SK-N-SH treated with all-trans-retinoic acid at 6 μM for 48 hours (cell line): ENCODE data around the gene SLC35A1.

Experiments used
- ATAC-seq: fragments of 200-7000 bp; cut with Tn5 transposase; 3 replicates; pipeline ENCODE4 v1.9.1; 2020; ENCODE audit warnings: mild to moderate bottlenecking, moderate library complexity
- ARNTL ChIP-seq: fragments of 450-650 bp; formaldehyde crosslinking; IDR thresholded peaks from 2 replicates; pipeline ENCODE4 v1.5.0; 2020; ENCODE audit warnings: low read depth, mild to moderate bottlenecking, moderate library complexity, borderline replicate concordance
- BACH2 ChIP-seq: fragments of 250-450 bp; sonication (Bioruptor Pico); IDR thresholded peaks from 2 replicates; pipeline ENCODE4 v1.9.0; 2021; ENCODE audit warnings: mild to moderate bottlenecking, borderline replicate concordance
- CREB5 ChIP-seq: fragments of 250-450 bp; sonication (Bioruptor Pico); IDR thresholded peaks from 2 replicates; pipeline ENCODE4 v1.5.1; 2020; ENCODE audit warnings: low read depth, mild to moderate bottlenecking, moderate library complexity
- CSDC2 ChIP-seq: fragments of 250-450 bp; sonication (Bioruptor Pico); IDR thresholded peaks from 2 replicates; pipeline ENCODE4 v1.5.0; 2020; ENCODE audit warnings: mild to moderate bottlenecking, moderate library complexity
- CSRNP3 ChIP-seq: fragments of 250-450 bp; sonication (Bioruptor Pico); IDR thresholded peaks from 2 replicates; pipeline ENCODE4 v1.5.1; 2021; ENCODE audit warnings: mild to moderate bottlenecking, moderate library complexity
- ESRRG ChIP-seq: fragments of 250-450 bp; sonication (Bioruptor Pico); IDR thresholded peaks from 2 replicates; pipeline ENCODE4 v1.6.1; 2021; ENCODE audit warnings: mild to moderate bottlenecking
- GLIS3 ChIP-seq: fragments of 250-450 bp; sonication (Bioruptor Pico); IDR thresholded peaks from 2 replicates; pipeline ENCODE4 v1.5.0; 2020; ENCODE audit warnings: mild to moderate bottlenecking, moderate library complexity
- ISL1 ChIP-seq: fragments of 250-450 bp; sonication (Bioruptor Pico); IDR thresholded peaks from 2 replicates; pipeline ENCODE4 v2.1.2; 2022; ENCODE audit warnings: mild to moderate bottlenecking, moderate library complexity
- OSR1 ChIP-seq: fragments of 250-450 bp; sonication (Bioruptor Pico); IDR thresholded peaks from 2 replicates; pipeline ENCODE4 v1.8.0; 2022; ENCODE audit warnings: moderate library complexity, mild to moderate bottlenecking, inconsistent platforms
- PATZ1 ChIP-seq: fragments of 250-450 bp; sonication (Bioruptor Pico); IDR thresholded peaks from 2 replicates; pipeline ENCODE4 v1.8.0; 2020; ENCODE audit warnings: mild to moderate bottlenecking, moderate library complexity, borderline replicate concordance
- PPARA ChIP-seq: fragments of 250-450 bp; sonication (Bioruptor Pico); IDR thresholded peaks from 2 replicates; pipeline ENCODE4 v1.5.0; 2020; ENCODE audit warnings: mild to moderate bottlenecking, borderline replicate concordance
- RARB ChIP-seq: fragments of 250-450 bp; sonication (Bioruptor Pico); IDR thresholded peaks from 2 replicates; pipeline ENCODE4 v1.8.0; 2021; ENCODE audit warnings: mild to moderate bottlenecking, moderate library complexity
- SNAI2 ChIP-seq: fragments of 250-450 bp; sonication (Bioruptor Pico); IDR thresholded peaks from 2 replicates; pipeline ENCODE4 v1.5.0; 2020; ENCODE audit warnings: mild to moderate bottlenecking, moderate library complexity
- TCF4 ChIP-seq: fragments of 250-450 bp; sonication (Bioruptor Pico); IDR thresholded peaks from 2 replicates; pipeline ENCODE4 v1.8.0; 2021; ENCODE audit warnings: mild to moderate bottlenecking, moderate library complexity, borderline replicate concordance
- TOX ChIP-seq: fragments of 250-450 bp; sonication (Bioruptor Pico); IDR thresholded peaks from 2 replicates; pipeline ENCODE4 v1.8.0; 2021; ENCODE audit warnings: mild to moderate bottlenecking, moderate library complexity, borderline replicate concordance
- TSHZ2 ChIP-seq: fragments of 250-450 bp; sonication (Bioruptor Pico); IDR thresholded peaks from 2 replicates; pipeline ENCODE4 v1.5.0; 2020; ENCODE audit warnings: mild to moderate bottlenecking, moderate library complexity
- ZC3H10 ChIP-seq: fragments of 250-450 bp; sonication (Bioruptor Pico); IDR thresholded peaks from 2 replicates; pipeline ENCODE4 v1.5.1; 2021; ENCODE audit warnings: mild to moderate bottlenecking, moderate library complexity
- ZFP3 ChIP-seq: fragments of 250-450 bp; sonication (Bioruptor Pico); IDR thresholded peaks from 2 replicates; pipeline ENCODE4 v1.5.0; 2020; ENCODE audit warnings: mild to moderate bottlenecking, moderate library complexity
- ZFP30 ChIP-seq: fragments of 450-650 bp; formaldehyde crosslinking; IDR thresholded peaks from 2 replicates; pipeline ENCODE4 v1.5.0; 2022; ENCODE audit warnings: mild to moderate bottlenecking, moderate library complexity
- ZNF565 ChIP-seq: fragments of 450-650 bp; formaldehyde crosslinking; conservative IDR thresholded peaks from 2 replicates; pipeline ENCODE4 v1.5.0; 2020; ENCODE audit warnings: low read depth, mild to moderate bottlenecking, moderate library complexity
- ZNF70 ChIP-seq: fragments of 450-650 bp; formaldehyde crosslinking; IDR thresholded peaks from 2 replicates; pipeline ENCODE4 v1.5.0; 2020; ENCODE audit warnings: mild to moderate bottlenecking, moderate library complexity
- ZNF8 ChIP-seq: fragments of 450-650 bp; formaldehyde crosslinking; IDR thresholded peaks from 2 replicates; pipeline ENCODE4 v1.5.0; 2020; ENCODE audit warnings: mild to moderate bottlenecking, moderate library complexity

The SLC35A1 gene

GRCh38 chr6:87538510-87539260, 65.9 kb downstream of the SLC35A1 start (continued):
- no peak for TF ChIP-seq GLIS3 (CRISPR knock-in tag)
- TF ChIP-seq TSHZ2 (CRISPR knock-in tag): no peak

- no peak for ATAC-seq
- no peak for TF ChIP-seq ZC3H10 (CRISPR knock-in tag)
- TF ChIP-seq RARB (CRISPR knock-in tag): no peak
- no peak for TF ChIP-seq GLIS3 (CRISPR knock-in tag)
- no peak for TF ChIP-seq ZNF8
- TF ChIP-seq ISL1 (CRISPR knock-in tag): no peak
- no peak for TF ChIP-seq ARNTL (CRISPR knock-in tag)
- TF ChIP-seq SNAI2: no peak
- no peak for TF ChIP-seq ZNF70 (CRISPR knock-in tag)
- no peak for TF ChIP-seq ESRRG (CRISPR knock-in tag)
- TF ChIP-seq TCF4 (CRISPR knock-in tag): no peak
- TF ChIP-seq TOX (CRISPR knock-in tag): no peak
- TF ChIP-seq ZFP30 (CRISPR knock-in tag): no peak
- TF ChIP-seq TSHZ2 (CRISPR knock-in tag): no peak
- TF ChIP-seq ZNF565 (CRISPR knock-in tag): no peak
- TF ChIP-seq ZFP3 (CRISPR knock-in tag): no peak
- no peak for TF ChIP-seq CSRNP3 (CRISPR knock-in tag)
- no peak for TF ChIP-seq BACH2
- TF ChIP-seq OSR1 (CRISPR knock-in tag): no peak
- no peak for TF ChIP-seq CREB5 (CRISPR knock-in tag)
Measured at GRCh38 chr6:87539554-87539953, 66.8 kb downstream of the SLC35A1 start.

GRCh38 chr6:87540539-87540938, 67.8 kb downstream of the SLC35A1 start:
- ATAC-seq: no peak
- no peak for TF ChIP-seq OSR1 (CRISPR knock-in tag)
- no peak for TF ChIP-seq ESRRG (CRISPR knock-in tag)
- no peak for TF ChIP-seq CSDC2 (CRISPR knock-in tag)
- no peak for TF ChIP-seq TSHZ2 (CRISPR knock-in tag)
- TF ChIP-seq PATZ1 (CRISPR knock-in tag): no peak
- no peak for TF ChIP-seq ZFP30 (CRISPR knock-in tag)
- TF ChIP-seq TOX (CRISPR knock-in tag): no peak
- TF ChIP-seq CSRNP3 (CRISPR knock-in tag): no peak
- TF ChIP-seq GLIS3 (CRISPR knock-in tag): no peak
- TF ChIP-seq PPARA: no peak
- TF ChIP-seq ZNF70 (CRISPR knock-in tag): no peak
- no peak for TF ChIP-seq ZNF565 (CRISPR knock-in tag)
- TF ChIP-seq BACH2: no peak
- no peak for TF ChIP-seq ZFP3 (CRISPR knock-in tag)
- no peak for TF ChIP-seq ZNF8
